Peyer's patch (tissue), 4 donors: Measurements from ENCODE around the gene SCN2A.

Source experiments
- POLR2A ChIP-seq, 2 donors: fragments of 450-650 bp; IDR thresholded peaks; one replicate each; pipeline ENCODE4 v1.5.1; 2017; ENCODE audit warnings: antibody characterized with exemption in 2 of 2, mild to moderate bottlenecking in 2 of 2, moderate library complexity in 2 of 2
- TF ChIP-seq, protein P1 (sequence below), 6 experiments: fragments of 450-650 bp in 4 of 6; fragments of 200-600 bp in 2 of 6; sonication (generic) in 1 of 6; IDR thresholded peaks; one replicate each; pipeline ENCODE4 v1.5.1; 2017 to 2019; ENCODE audit warnings: antibody characterized with exemption in 6 of 6, mild to moderate bottlenecking in 3 of 6, moderate library complexity in 1 of 6

DNA sequence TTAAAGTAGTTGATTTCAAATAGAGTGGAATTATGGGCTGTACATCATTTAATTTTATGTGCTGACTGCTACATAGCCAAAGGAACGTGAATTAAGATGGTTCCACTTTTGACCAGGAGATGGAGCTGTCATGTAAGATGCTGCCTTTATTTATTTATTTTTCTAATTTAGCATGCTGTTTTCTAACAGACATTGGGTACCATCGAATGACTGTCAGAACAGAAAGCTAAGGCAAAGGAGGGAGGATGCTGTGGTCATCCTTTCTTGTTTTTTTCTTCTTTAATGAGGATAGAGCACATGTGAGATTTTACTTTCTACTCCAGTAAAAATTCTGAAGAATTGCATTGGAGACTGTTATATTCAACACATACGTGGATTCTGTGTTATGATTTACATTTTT is at the start of gene SCN2A:
- TF ChIP-seq, protein P1, sequence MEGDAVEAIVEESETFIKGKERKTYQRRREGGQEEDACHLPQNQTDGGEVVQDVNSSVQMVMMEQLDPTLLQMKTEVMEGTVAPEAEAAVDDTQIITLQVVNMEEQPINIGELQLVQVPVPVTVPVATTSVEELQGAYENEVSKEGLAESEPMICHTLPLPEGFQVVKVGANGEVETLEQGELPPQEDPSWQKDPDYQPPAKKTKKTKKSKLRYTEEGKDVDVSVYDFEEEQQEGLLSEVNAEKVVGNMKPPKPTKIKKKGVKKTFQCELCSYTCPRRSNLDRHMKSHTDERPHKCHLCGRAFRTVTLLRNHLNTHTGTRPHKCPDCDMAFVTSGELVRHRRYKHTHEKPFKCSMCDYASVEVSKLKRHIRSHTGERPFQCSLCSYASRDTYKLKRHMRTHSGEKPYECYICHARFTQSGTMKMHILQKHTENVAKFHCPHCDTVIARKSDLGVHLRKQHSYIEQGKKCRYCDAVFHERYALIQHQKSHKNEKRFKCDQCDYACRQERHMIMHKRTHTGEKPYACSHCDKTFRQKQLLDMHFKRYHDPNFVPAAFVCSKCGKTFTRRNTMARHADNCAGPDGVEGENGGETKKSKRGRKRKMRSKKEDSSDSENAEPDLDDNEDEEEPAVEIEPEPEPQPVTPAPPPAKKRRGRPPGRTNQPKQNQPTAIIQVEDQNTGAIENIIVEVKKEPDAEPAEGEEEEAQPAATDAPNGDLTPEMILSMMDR (IDR thresholded peaks at IDR 0.05), result peak in 5 of 6 experiments; percentile 35 to 50 (median 49)
- TF ChIP-seq POLR2A (IDR thresholded peaks at IDR 0.05), result no peak
